Stimulated activated CD4-positive, alpha-beta T cell treated with anti-CD3 and anti-CD28 coated beads, Interleukin-4, amount 100 ng/mL, for 24 hours (primary cell): ENCODE measurements around the gene SP4.

Source experiments
- DNase-seq: peaks from one replicate; pipeline ENCODE4 v3.0.0-alpha.2; 2020

Gene SP4

GRCh38 chr7:21448974-21449373 is 21.1 kb downstream of the SP4 start:
- no peak for DNase-seq

- DNase-seq: no peak
Measured at GRCh38 chr7:21450076-21450475, 22.2 kb downstream of the SP4 start.

- DNase-seq: no peak
Measured at GRCh38 chr7:21450941-21451340, 23.1 kb downstream of the SP4 start.

- DNase-seq: no peak
Measured at GRCh38 chr7:21454182-21454581, 26.3 kb downstream of the SP4 start.

- no peak for DNase-seq
Measured at GRCh38 chr7:21454906-21455305, 27.0 kb downstream of the SP4 start.

GRCh38 chr7:21461282-21461681 is 33.4 kb downstream of the SP4 start:
- no peak for DNase-seq

GRCh38 chr7:21462081-21462480 is 34.2 kb downstream of the SP4 start:
- no peak for DNase-seq

- no peak for DNase-seq
Measured at GRCh38 chr7:21463524-21463923, 35.6 kb downstream of the SP4 start.

GRCh38 chr7:21468969-21469368 is 41.1 kb downstream of the SP4 start:
- no peak for DNase-seq

- no peak for DNase-seq
Measured at GRCh38 chr7:21469894-21470293, 42.0 kb downstream of the SP4 start.

- no peak for DNase-seq
Measured at GRCh38 chr7:21472029-21472428, 44.1 kb downstream of the SP4 start.

GRCh38 chr7:21476429-21476828 is 48.5 kb downstream of the SP4 start:
- no peak for DNase-seq

- DNase-seq: no peak
Measured at GRCh38 chr7:21480693-21481403, 53.0 kb downstream of the SP4 start.

GRCh38 chr7:21486511-21486910 is 58.6 kb downstream of the SP4 start:
- DNase-seq: no peak

- DNase-seq: no peak
Measured at GRCh38 chr7:21495731-21496130, 67.8 kb downstream of the SP4 start.

GRCh38 chr7:21497072-21497471 is 69.2 kb downstream of the SP4 start:
- DNase-seq: no peak

GRCh38 chr7:21500117-21500832 is 72.4 kb downstream of the SP4 start:
- no peak for DNase-seq

GRCh38 chr7:21504021-21504420 is 76.1 kb downstream of the SP4 start:
- no peak for DNase-seq

GRCh38 chr7:21507627-21508343 is 79.9 kb downstream of the SP4 start:
- peak; percentile 31 for DNase-seq

GRCh38 chr7:21508538-21508937 is 80.7 kb downstream of the SP4 start:
- DNase-seq: no peak

GRCh38 chr7:21514062-21514461 is 86.2 kb downstream of the SP4 start:
- no peak for DNase-seq

- DNase-seq: no peak
Measured at GRCh38 chr7:21524680-21525079, 96.8 kb downstream of the SP4 start.

- DNase-seq: no peak
Measured at GRCh38 chr7:21526007-21526406, 98.1 kb downstream of the SP4 start.

GRCh38 chr7:21526448-21526847 is 98.6 kb downstream of the SP4 start:
- no peak for DNase-seq
